ENCODE data around the gene HCN2.

Gene HCN2

DNA sequence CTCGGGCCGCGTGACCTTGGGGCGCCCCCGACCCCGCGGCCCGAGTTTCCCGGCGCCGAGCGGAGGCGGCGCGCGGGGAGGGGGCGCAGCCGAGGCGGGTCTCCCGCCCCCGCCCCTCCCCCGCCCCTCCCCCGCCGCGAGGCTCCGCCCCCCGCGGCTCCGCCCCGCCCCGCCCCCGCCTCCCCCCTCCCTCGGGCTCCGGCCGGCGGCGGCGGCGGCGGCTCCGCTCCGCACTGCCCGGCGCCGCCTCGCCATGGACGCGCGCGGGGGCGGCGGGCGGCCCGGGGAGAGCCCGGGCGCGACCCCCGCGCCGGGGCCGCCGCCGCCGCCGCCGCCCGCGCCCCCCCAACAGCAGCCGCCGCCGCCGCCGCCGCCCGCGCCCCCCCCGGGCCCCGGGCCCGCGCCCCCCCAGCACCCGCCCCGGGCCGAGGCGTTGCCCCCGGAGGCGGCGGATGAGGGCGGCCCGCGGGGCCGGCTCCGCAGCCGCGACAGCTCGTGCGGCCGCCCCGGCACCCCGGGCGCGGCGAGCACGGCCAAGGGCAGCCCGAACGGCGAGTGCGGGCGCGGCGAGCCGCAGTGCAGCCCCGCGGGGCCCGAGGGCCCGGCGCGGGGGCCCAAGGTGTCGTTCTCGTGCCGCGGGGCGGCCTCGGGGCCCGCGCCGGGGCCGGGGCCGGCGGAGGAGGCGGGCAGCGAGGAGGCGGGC is at the start of gene HCN2:
HCN2 (plus strand) TSS at position 189 of the 703 bp plus-strand sequence; CDS start at position 254, 65 bp downstream.
- DNase-seq (ENCODE audit: low read depth in 2 of 2), result no peak
- peak within 1 kb of the TSS in 1 of 2 donors; percentile 21 for H3K4me3 ChIP-seq (replicated peaks in 1 of 2; ENCODE audit: low read depth in 2 of 2, low read length in 2 of 2)
- TF ChIP-seq CTCF (IDR thresholded peaks at IDR 0.05; ENCODE audit: low read depth, low read length), result no peak

DNA sequence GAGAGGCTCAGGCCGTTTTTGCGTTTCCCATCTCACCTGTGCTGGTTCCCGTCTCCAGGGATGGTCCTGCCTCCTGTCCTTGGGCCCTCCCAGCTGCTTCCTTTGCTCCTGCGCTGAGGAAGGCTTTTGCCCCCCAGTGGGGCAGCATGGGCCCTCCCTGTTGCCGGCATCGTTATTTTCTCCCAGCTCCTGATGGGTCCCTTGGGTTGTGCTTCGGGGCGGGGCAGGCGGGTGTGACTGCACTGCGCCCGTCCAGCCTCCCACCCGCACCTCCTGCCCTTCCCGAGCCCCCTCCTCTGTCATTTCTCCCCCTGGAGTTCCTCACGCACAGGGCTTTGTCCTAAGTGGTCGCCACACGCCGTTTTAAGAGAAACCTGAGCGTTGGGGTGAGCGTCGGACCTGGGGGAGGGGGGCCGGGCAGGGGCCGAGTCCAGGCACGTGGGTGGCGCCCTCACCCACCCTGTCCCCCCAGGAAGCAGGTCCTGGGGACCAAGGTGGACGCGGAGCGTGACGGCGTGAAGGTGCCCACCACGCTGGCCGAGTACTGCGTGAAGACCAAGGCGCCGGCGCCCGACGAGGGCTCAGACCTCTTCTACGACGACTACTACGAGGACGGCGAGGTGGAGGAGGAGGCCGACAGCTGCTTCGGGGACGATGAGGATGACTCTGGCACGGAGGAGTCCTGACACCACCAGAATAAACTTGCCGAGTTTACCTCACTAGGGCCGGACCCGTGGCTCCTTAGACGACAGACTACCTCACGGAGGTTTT is 48.6 kb upstream of the HCN2 start:
- no peak for DNase-seq (ENCODE audit: low read depth in 2 of 2)
- no peak overlapping the region for H3K4me3 ChIP-seq (replicated peaks in 1 of 2; ENCODE audit: low read depth in 2 of 2, low read length in 2 of 2)

DNA sequence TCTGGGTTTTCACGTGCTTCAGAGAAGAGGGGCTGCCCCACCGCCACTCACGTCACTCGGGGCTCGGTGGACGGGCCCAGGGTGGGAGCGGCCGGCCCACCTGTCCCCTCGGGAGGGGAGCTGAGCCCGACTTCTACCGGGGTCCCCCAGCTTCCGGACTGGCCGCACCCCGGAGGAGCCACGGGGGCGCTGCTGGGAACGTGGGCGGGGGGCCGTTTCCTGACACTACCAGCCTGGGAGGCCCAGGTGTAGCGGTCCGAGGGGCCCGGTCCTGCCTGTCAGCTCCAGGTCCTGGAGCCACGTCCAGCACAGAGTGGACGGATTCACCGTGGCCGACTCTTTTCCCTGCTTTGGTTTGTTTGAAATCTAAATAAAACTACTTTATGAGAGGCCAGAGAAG is 48.0 kb upstream of the HCN2 start:
- DNase-seq (ENCODE audit: low read depth in 2 of 2), result no peak
- TF ChIP-seq CTCF (IDR thresholded peaks at IDR 0.05; ENCODE audit: low read depth, low read length), result no peak
- no peak overlapping the region for H3K4me3 ChIP-seq (replicated peaks in 1 of 2; ENCODE audit: low read depth in 2 of 2, low read length in 2 of 2)

More for the DNA sequence above, 48.6 kb upstream of the HCN2 start:
- TF ChIP-seq CTCF (IDR thresholded peaks at IDR 0.05; ENCODE audit: low read depth, low read length), result no peak

GRCh38 chr19:542173-542866 is 47.4 kb upstream of the HCN2 start:
- DNase-seq (ENCODE audit: low read depth in 2 of 2), result no peak
- no peak for TF ChIP-seq CTCF (IDR thresholded peaks at IDR 0.05; ENCODE audit: low read depth, low read length)
- no peak overlapping the region for H3K4me3 ChIP-seq (replicated peaks in 1 of 2; ENCODE audit: low read depth in 2 of 2, low read length in 2 of 2)

- no peak for TF ChIP-seq CTCF (IDR thresholded peaks at IDR 0.05; ENCODE audit: low read depth, low read length)
- no peak for DNase-seq (ENCODE audit: low read depth in 2 of 2)
- H3K4me3 ChIP-seq (replicated peaks in 1 of 2; ENCODE audit: low read depth in 2 of 2, low read length in 2 of 2), result no peak within 1 kb of the TSS
Measured at GRCh38 chr19:543910-544608, 45.6 kb upstream of the HCN2 start, which contains the start of gene GZMM. Gene GZMM (plus strand): TSS chr19:544053. CDS start chr19:544072, 19 bp downstream.

GRCh38 chr19:547117-547516 is 42.6 kb upstream of the HCN2 start:
- DNase-seq (ENCODE audit: low read depth in 2 of 2), result no peak
- no peak for TF ChIP-seq CTCF (IDR thresholded peaks at IDR 0.05; ENCODE audit: low read depth, low read length)
- no peak overlapping the region for H3K4me3 ChIP-seq (replicated peaks in 1 of 2; ENCODE audit: low read depth in 2 of 2, low read length in 2 of 2)
